Breast epithelium (tissue), 3 donors: Measurements from ENCODE around the gene STXBP1.

Experiments used
- CTCF ChIP-seq, 3 donors: fragments of 450-650 bp; IDR thresholded peaks; one replicate each; pipeline ENCODE4 v1.5.1; 2016 to 2017; ENCODE audit warnings: antibody characterized with exemption in 3 of 3, mild to moderate bottlenecking in 3 of 3, moderate library complexity in 3 of 3
- POLR2A ChIP-seq: fragments of 450-650 bp; IDR thresholded peaks from one replicate; pipeline ENCODE4 v1.6.1; 2016; ENCODE audit warnings: antibody characterized with exemption, mild to moderate bottlenecking, moderate library complexity

- no peak for TF ChIP-seq CTCF (IDR thresholded peaks at IDR 0.05)
- TF ChIP-seq POLR2A: no peak
Measured at GRCh38 chr9:127730262-127730661, 118.2 kb downstream of the STXBP1 start.
